HepG2 (cell line): ENCODE results near the gene DLL1. TPM values are rescaled to one million over a fixed set of nuclear protein-coding genes. Genes with fewer than 3 reads are reported as not detected.

Source experiments
- ATAC-seq: fragments of 200-7000 bp; cut with Tn5 transposase; 3 replicates; pipeline ENCODE4 v1.9.1; 2020; ENCODE audit warnings: mild to moderate bottlenecking, moderate library complexity
- BruUV-seq: library from RNA; stranded (reverse); fragments of 400-500 nt; replicated peaks from 2 replicates; lab custom pipeline; 2021; lab: Mats Ljungman, UMichigan
- CTCF ChIA-PET: fragments of 300-600 bp; formaldehyde crosslinking; extraction: SDS; loops from one replicate; lab custom pipeline; 2021; ENCODE audit warnings: low total read pairs, inconsistent platforms, low intra/inter-chr PET ratio; lab: Yijun Ruan, JAX
- POLR2A ChIA-PET: fragments of 350-600 bp; sonication (Branson Sonifier 250); formaldehyde crosslinking; loops from one replicate; lab custom pipeline; 2020; ENCODE audit warnings: antibody characterized with exemption, inconsistent platforms; lab: Yijun Ruan, JAX
- DNase-seq: peaks from one replicate; pipeline ENCODE4 v3.0.0-alpha.2; 2015; ENCODE audit warnings: low spot score
- FAIRE-seq: peaks from 3 replicates; lab custom pipeline; 2011; peaks lifted over from hg19 to GRCh38; lab: Jason Lieb, UNC
- H2AFZ ChIP-seq: one replicate; pipeline ENCODE4 v1.6.1; 2011; ENCODE audit warnings: low read length, inconsistent platforms
- H3K27ac ChIP-seq: fragments of 300-600 bp; 3 replicates; pipeline ENCODE4 v1.8.0; 2011; ENCODE audit warnings: mixed run types, mild to moderate bottlenecking, mixed read lengths, low read length, inconsistent platforms; ENCODE audit not compliant: insufficient read depth; ENCODE audit errors: extremely low read length
- H3K27me3 ChIP-seq, 2 experiments: fragments of 200-600 bp in 1 of 2; 2 replicates in 1 of 2; 3 replicates in 1 of 2; pipeline versions ENCODE4 v1.6.0 to v1.8.0; 2011; ENCODE audit warnings: low read length in 2 of 2, mild to moderate bottlenecking in 2 of 2, moderate library complexity in 2 of 2, inconsistent platforms in 1 of 2; ENCODE audit not compliant: insufficient read depth in 2 of 2, control insufficient read depth in 1 of 2
- H3K36me3 ChIP-seq, 2 experiments: fragments of 200-600 bp in 1 of 2; replicated peaks in 1 of 2; 2 replicates in 1 of 2; 3 replicates in 1 of 2; pipeline versions ENCODE4 v1.5.1 to v1.8.0; 2011; ENCODE audit warnings: low read length in 2 of 2, inconsistent platforms in 1 of 2; ENCODE audit not compliant: insufficient read depth in 2 of 2, control insufficient read depth in 1 of 2
- H3K4me1 ChIP-seq: 2 replicates; pipeline ENCODE4 v1.5.1; 2012; ENCODE audit warnings: low read length, inconsistent platforms; ENCODE audit not compliant: insufficient read depth
- H3K4me2 ChIP-seq: 2 replicates; pipeline ENCODE4 v1.6.0; 2011; ENCODE audit warnings: low read depth, low read length, inconsistent platforms
- H3K4me3 ChIP-seq, 3 experiments: fragments of 200-600 bp in 1 of 3; sonication (generic), shearing (Covaris generic) in 1 of 3; replicated peaks in 1 of 3; 2 replicates each; pipeline ENCODE4 v1.5.1; 2011 to 2016; ENCODE audit warnings: low read length in 3 of 3, inconsistent platforms in 2 of 3, low read depth in 2 of 3, mild to moderate bottlenecking in 2 of 3, control low read depth in 1 of 3, mixed read lengths in 1 of 3; ENCODE audit not compliant: insufficient read depth in 1 of 3
- H3K79me2 ChIP-seq: one replicate; pipeline ENCODE4 v1.6.1; 2011; ENCODE audit warnings: low read length, inconsistent platforms; ENCODE audit not compliant: insufficient read depth
- H3K9ac ChIP-seq: 2 replicates; pipeline ENCODE4 v1.6.0; 2011; ENCODE audit warnings: mild to moderate bottlenecking, low read depth, low read length, inconsistent platforms; ENCODE audit not compliant: insufficient read depth
- H3K9me3 ChIP-seq: 2 replicates; pipeline ENCODE4 v1.5.1; 2012; ENCODE audit warnings: mild to moderate bottlenecking, low read length
- H4K20me1 ChIP-seq: 2 replicates; pipeline ENCODE4 v1.6.0; 2011; ENCODE audit warnings: inconsistent platforms, mild to moderate bottlenecking, low read length, moderate library complexity; ENCODE audit not compliant: insufficient read depth
- CBX5 ChIP-seq: sonication (generic); formaldehyde crosslinking; IDR thresholded peaks from 2 replicates; pipeline ENCODE4 v1.4.0; 2020; ENCODE audit warnings: missing genetic modification reagents, borderline replicate concordance
- DBP ChIP-seq: sonication (generic); formaldehyde crosslinking; IDR thresholded peaks from 2 replicates; pipeline ENCODE4 v1.4.0; 2020; ENCODE audit warnings: missing genetic modification reagents; ENCODE audit errors: not compliant biosample characterization
- HMG20B ChIP-seq: conservative IDR thresholded peaks from 2 replicates; pipeline ENCODE4 v1.6.1; 2016; ENCODE audit warnings: missing genetic modification reagents, missing compliant biosample characterization
- HOMEZ ChIP-seq: IDR thresholded peaks from 2 replicates; pipeline ENCODE4 v1.6.1; 2016; ENCODE audit warnings: low read depth
- MYNN ChIP-seq: sonication (generic); formaldehyde crosslinking; IDR thresholded peaks from 2 replicates; pipeline ENCODE4 v1.4.0; 2020; ENCODE audit warnings: mild to moderate bottlenecking, low read depth, missing genetic modification reagents
- NFAT5 ChIP-seq: sonication (generic); formaldehyde crosslinking; IDR thresholded peaks from 2 replicates; pipeline ENCODE4 v1.4.0; 2020; ENCODE audit warnings: missing genetic modification reagents
- NKX3-1 ChIP-seq: sonication (generic); formaldehyde crosslinking; IDR thresholded peaks from 2 replicates; pipeline ENCODE4 v1.5.0; 2020; ENCODE audit warnings: missing genetic modification reagents
- PCBP2 ChIP-seq: fragments of 200-400 bp; formaldehyde crosslinking; optimal IDR thresholded peaks from 2 replicates; pipeline ENCODE3; 2018; ENCODE audit warnings: low read length, low read depth; ENCODE audit not compliant: poor library complexity, severe bottlenecking
- ZNF337 ChIP-seq: sonication (generic); formaldehyde crosslinking; IDR thresholded peaks from 2 replicates; pipeline ENCODE4 v1.5.1; 2020; ENCODE audit warnings: missing genetic modification reagents, low read depth, mild to moderate bottlenecking, borderline replicate concordance
- ZNF354B ChIP-seq: sonication (generic); formaldehyde crosslinking; IDR thresholded peaks from 2 replicates; pipeline ENCODE4 v1.8.0; 2022; ENCODE audit warnings: mild to moderate bottlenecking, missing genetic modification reagents
- ZNF383 ChIP-seq: sonication (generic); formaldehyde crosslinking; IDR thresholded peaks from 2 replicates; pipeline ENCODE4 v1.4.0; 2020; ENCODE audit warnings: missing genetic modification reagents, mild to moderate bottlenecking, borderline replicate concordance
- ZNF510 ChIP-seq: sonication (generic); formaldehyde crosslinking; IDR thresholded peaks from 2 replicates; pipeline ENCODE4 v1.4.0; 2020; ENCODE audit warnings: low read depth, mild to moderate bottlenecking, missing genetic modification reagents
- ZNF530 ChIP-seq: sonication (generic); formaldehyde crosslinking; IDR thresholded peaks from 2 replicates; pipeline ENCODE4 v1.5.0; 2020; ENCODE audit warnings: low read depth, mild to moderate bottlenecking, missing genetic modification reagents
- ZNF616 ChIP-seq: sonication (generic); formaldehyde crosslinking; IDR thresholded peaks from 2 replicates; pipeline ENCODE4 v1.5.0; 2020; ENCODE audit warnings: low read depth, mild to moderate bottlenecking, missing genetic modification reagents
- ZNF772 ChIP-seq: sonication (generic); formaldehyde crosslinking; IDR thresholded peaks from 2 replicates; pipeline ENCODE4 v1.5.0; 2020; ENCODE audit warnings: mild to moderate bottlenecking, missing genetic modification reagents
- ZNF879 ChIP-seq: sonication (generic); formaldehyde crosslinking; IDR thresholded peaks from 2 replicates; pipeline ENCODE4 v1.8.1; 2023; ENCODE audit warnings: missing genetic modification reagents
- WGBS: methylation state at CpG from one replicate; pipeline ENCODE4 v1.1.6; 2017; ENCODE audit warnings: low lambda C conversion rate; 5-methylcytosine and 5-hydroxymethylcytosine counted together
- in situ Hi-C: cut with HindIII; loops from 2 replicates; pipeline ENCODE4 v1.10.0; 2017; ENCODE audit warnings: low pct_unique_long_range_greater_than_20kb; ENCODE audit not compliant: extremely low pct_ligation_motif_present
- intact Hi-C: fragments of 100-400 bp; cut with micrococcal nuclease; formaldehyde crosslinking; loops from one replicate; pipeline ENCODE4 v1.10.0; 2022; ENCODE audit not compliant: unreplicated experiment
- polyA plus RNA-seq, 8 experiments: library from polyadenylated mRNA; depleted of rRNA in 3 of 8; stranded (reverse) in 7 of 8; unstranded in 1 of 8; fragments of >200 nt; fragmentation: Illumina TruSeq in 4 of 8; extraction: Trizol in 4 of 8; gene quantifications; 2 replicates each; pipeline versions ENCODE4 v1.2.1 to v1.2.3, GENCODE V29; 2011 to 2016; ENCODE audit warnings: low read depth in 4 of 8, missing spikeins in 1 of 8, mixed read lengths in 1 of 8; ENCODE audit not compliant: insufficient read depth in 1 of 8
- total RNA-seq, 5 experiments: library from RNA; depleted of rRNA; stranded (reverse); fragments of >200 nt; fragmentation: Illumina TruSeq; extraction: Trizol; gene quantifications; 2 replicates each; pipeline ENCODE4 v1.2.3, GENCODE V29; 2016; ENCODE audit warnings: low read depth in 1 of 5

The DLL1 gene
- total and polyA plus RNA-seq, 2 of the 13 experiments (the other 11 are each of a cell fraction or from before 2014, with no cell fraction given) = not detected

- H3K4me2 ChIP-seq = no peak overlapping the region
- FAIRE-seq = no peak
These were observed 22.9 kb upstream of the DLL1 start for GRCh38 chr6:170313716-170314295.

More at GRCh38 chr6:170313716-170314295, 22.9 kb upstream of the DLL1 start:
- intact Hi-C loops (no loop called here), in situ Hi-C loops (no loop called here)
- ChIA-PET CTCF (no interaction called here), POLR2A (no interaction called here)
- Histone ChIP-seq H3K4me3 (no peak overlapping the region), H3K4me1 (peaks cover 2% of the 10 kb centered on the region), H3K27me3 (no peaks in the 10 kb centered on the region), H3K9ac (no peak overlapping the region), H3K79me2 (peaks cover 55% of the 10 kb centered on the region), H2AFZ (no peak overlapping the region), H3K9me3 (no peaks in the 10 kb centered on the region), H3K36me3 (peaks cover 6 to 14% of the 10 kb centered on the region in 2 experiments), H3K27ac (no peak overlapping the region), H4K20me1 (no peaks in the 10 kb centered on the region)
- 92% methylated on average over 6 of the region's 6 CpGs for WGBS
- TF ChIP-seq NKX3-1 (CRISPR knock-in tag) = no peak
- no peak for TF ChIP-seq DBP (CRISPR knock-in tag)
- no peak for TF ChIP-seq HOMEZ
- TF ChIP-seq ZNF530 = no peak
- no peak for TF ChIP-seq PCBP2
- TF ChIP-seq ZNF772 (CRISPR knock-in tag) = no peak
- TF ChIP-seq ZNF337 (CRISPR knock-in tag) = no peak
- no peak for TF ChIP-seq HMG20B (CRISPR knock-in tag)
- no peak for TF ChIP-seq ZNF616 (CRISPR knock-in tag)
- no peak for TF ChIP-seq MYNN
- no peak for TF ChIP-seq ZNF879
- no peak for TF ChIP-seq ZNF354B
- no peak for TF ChIP-seq CBX5 (CRISPR knock-in tag)
- no peak for TF ChIP-seq ZNF510 (CRISPR knock-in tag)
- TF ChIP-seq ZNF383 = no peak
- TF ChIP-seq NFAT5 (CRISPR knock-in tag) = no peak
- BruUV-seq = no TSS peak
- ATAC-seq = no peak
- DNase-seq = no peak
